GM12878 (cell line): ENCODE data around the gene GPBP1. TPM values are rescaled to one million over a fixed set of nuclear protein-coding genes. Genes with fewer than 3 reads are reported as not detected.
A peak's percentile ranks its signal among the peaks of the same experiment; 100 is the strongest.
"Not testable (repeated sequence)": the region's sequence is repeated elsewhere in the genome, so short reads cannot be mapped to it uniquely, and the experiment has no call there.

Source experiments
- ATAC-seq: fragments of 200-7000 bp; cut with Tn5 transposase; 3 replicates; pipeline ENCODE4 v1.9.1; 2020; ENCODE audit warnings: mild to moderate bottlenecking, moderate library complexity
- BruUV-seq: library from RNA; stranded (reverse); fragments of 400-500 nt; replicated peaks from 2 replicates; lab custom pipeline; 2021; lab: Mats Ljungman, UMichigan
- CTCF ChIA-PET: fragments of 300-600 bp; sonication (Branson Sonifier 250); formaldehyde crosslinking; extraction: SDS; loops from one replicate; lab custom pipeline; 2021; ENCODE audit warnings: inconsistent platforms; lab: Yijun Ruan, JAX
- POLR2A ChIA-PET: fragments of 350-600 bp; formaldehyde crosslinking; extraction: SDS; loops from one replicate; lab custom pipeline; 2021; ENCODE audit warnings: inconsistent platforms; lab: Charles Lee
- RAD21 ChIA-PET: fragments of 300-600 bp; sonication (Branson Sonifier 250); formaldehyde crosslinking; loops from one replicate; lab custom pipeline; 2023; ENCODE audit warnings: antibody characterized with exemption; ENCODE audit not compliant: unreplicated experiment; lab: Charles Lee
- SMC1A ChIA-PET: fragments of 300-600 bp; sonication (Branson Sonifier 250); formaldehyde crosslinking; loops from one replicate; lab custom pipeline; 2023; ENCODE audit not compliant: unreplicated experiment, uncharacterized antibody; lab: Charles Lee
- DNase-seq: peaks from one replicate; pipeline ENCODE4 v3.0.0-alpha.2; 2011; ENCODE audit warnings: low read depth, low spot score
- FAIRE-seq: peaks from 3 replicates; lab custom pipeline; 2011; peaks lifted over from hg19 to GRCh38; lab: Jason Lieb, UNC
- H2AFZ ChIP-seq: 2 replicates; pipeline ENCODE4 v1.6.0; 2011; ENCODE audit warnings: low read depth, low read length, control low read depth; ENCODE audit not compliant: control insufficient read depth
- H3K27ac ChIP-seq: 2 replicates; pipeline ENCODE4 v1.5.1; 2011; ENCODE audit warnings: control low read depth; ENCODE audit not compliant: control insufficient read depth, insufficient read depth
- H3K27me3 ChIP-seq, 2 experiments: replicated peaks in 1 of 2; 2 replicates each; pipeline versions ENCODE4 v1.6.0 to v1.6.1; 2011; ENCODE audit warnings: low read length in 1 of 2; ENCODE audit not compliant: control insufficient read depth in 2 of 2, insufficient read depth in 2 of 2
- H3K36me3 ChIP-seq, 2 experiments: 2 replicates each; pipeline ENCODE4 v1.5.1; 2011; ENCODE audit warnings: low read length in 1 of 2; ENCODE audit not compliant: control insufficient read depth in 2 of 2, insufficient read depth in 2 of 2
- H3K4me1 ChIP-seq: 2 replicates; pipeline ENCODE4 v1.6.1; 2011; ENCODE audit warnings: mild to moderate bottlenecking, low read length, moderate library complexity, mixed read lengths; ENCODE audit not compliant: control insufficient read depth, insufficient read depth
- H3K4me2 ChIP-seq: 2 replicates; pipeline ENCODE4 v1.6.0; 2011; ENCODE audit warnings: control low read depth; ENCODE audit not compliant: control insufficient read depth, insufficient read depth
- H3K4me3 ChIP-seq: fragments of 200-600 bp; sonication (generic); 2 replicates; pipeline ENCODE4 v1.5.1; 2016
- H3K79me2 ChIP-seq: 2 replicates; pipeline ENCODE4 v1.6.0; 2011; ENCODE audit warnings: low read length; ENCODE audit not compliant: control insufficient read depth, insufficient read depth
- H3K9ac ChIP-seq: 2 replicates; pipeline ENCODE4 v1.8.0; 2011; ENCODE audit warnings: low read length, control low read depth, mixed read lengths; ENCODE audit not compliant: control insufficient read depth, insufficient read depth
- H3K9me3 ChIP-seq: replicated peaks from 3 replicates; pipeline ENCODE4 v1.5.1; 2011; ENCODE audit warnings: mild to moderate bottlenecking, low read length; ENCODE audit not compliant: control insufficient read depth, insufficient read depth
- H4K20me1 ChIP-seq: 2 replicates; pipeline ENCODE4 v1.6.0; 2011; ENCODE audit not compliant: control insufficient read depth, insufficient read depth
- BHLHE40 ChIP-seq, 2 experiments: fragments of 450-650 bp in 1 of 2; IDR thresholded peaks; 2 replicates each; pipeline ENCODE4 v1.6.1; 2011 to 2017; ENCODE audit warnings: low read depth in 2 of 2, borderline replicate concordance in 1 of 2, improper control_type of control experiment in 1 of 2, low read length in 1 of 2, mild to moderate bottlenecking in 1 of 2
- NR2F1 ChIP-seq: fragments of 450-650 bp; conservative IDR thresholded peaks from 2 replicates; pipeline ENCODE4 v1.6.1; 2017; ENCODE audit warnings: mild to moderate bottlenecking
- WGBS: methylation state at CpG from one replicate; pipeline ENCODE4 v1.1.6; 2016; ENCODE audit warnings: low lambda C conversion rate; ENCODE audit not compliant: insufficient replicate concordance, insufficient coverage; ENCODE audit errors: missing lambda C conversion rate; 5-methylcytosine and 5-hydroxymethylcytosine counted together
- in situ Hi-C: fragments of 300-500 bp; cut with MboI; formaldehyde crosslinking; loops from 9 replicates; pipeline ENCODE4 v1.14.3; 2018; ENCODE audit warnings: mixed read lengths
- intact Hi-C: fragments of 100-400 bp; cut with micrococcal nuclease; formaldehyde crosslinking; loops from one replicate; pipeline ENCODE4 v1.14.2; 2022; ENCODE audit not compliant: unreplicated experiment
- polyA plus RNA-seq, 11 experiments: library from polyadenylated mRNA; depleted of rRNA in 4 of 11; unstranded in 6 of 11; stranded (reverse) in 5 of 11; fragments of >200 nt; fragmentation: Nextera tagmentation in 4 of 11; fragmentation: Illumina TruSeq in 1 of 11; extraction: Ambion mirVana in 4 of 11; extraction: Trizol in 1 of 11; gene quantifications; 1 replicate in 1 of 11; 2 replicates in 10 of 11; pipeline versions ENCODE4 v1.2.1 to v1.2.3, GENCODE V29; 2011 to 2016; ENCODE audit warnings: inconsistent platforms in 2 of 11, missing spikeins in 2 of 11, low read depth in 1 of 11
- total RNA-seq, 4 experiments: library from RNA; depleted of rRNA in 3 of 4; stranded (reverse); fragments of >200 nt in 3 of 4; fragmentation: Illumina TruSeq in 1 of 4; extraction: Trizol in 1 of 4; gene quantifications; 2 replicates each; pipeline versions ENCODE4 v1.2.1 to v1.2.3, GENCODE V29; 2013 to 2021

GPBP1 gene
- total and polyA plus RNA-seq, 10 of the 15 experiments (the other 5 are each of a cell fraction or from before 2014, with no cell fraction given), result 27.0 to 96.2 (median 55.4) TPM

DNA sequence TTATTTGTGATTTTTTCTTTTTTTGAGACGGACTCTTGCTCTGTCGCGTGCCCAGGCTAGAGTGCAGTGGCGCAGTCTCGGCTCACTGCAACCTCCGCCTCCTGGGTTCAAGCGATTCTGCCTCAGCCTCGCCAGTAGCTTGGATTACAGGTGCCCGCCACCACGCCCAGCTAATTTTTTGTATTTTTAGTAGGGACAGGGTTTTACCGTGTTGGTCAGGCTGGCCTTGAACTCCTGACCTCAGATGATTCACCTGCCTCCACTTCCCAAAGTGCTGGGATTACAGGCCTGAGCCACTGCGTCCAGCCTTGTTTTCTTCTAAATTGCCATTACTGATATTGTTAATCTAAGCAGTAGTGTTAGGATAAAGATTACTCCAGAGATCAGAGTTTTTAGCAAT is 4.4 kb downstream of the GPBP1 start:
- DNase-seq, H3K36me3 ChIP-seq, BruUV-seq, H3K27me3 ChIP-seq, H4K20me1 ChIP-seq, ATAC-seq, H3K9me3 ChIP-seq, FAIRE-seq, H3K27ac ChIP-seq, H2AFZ ChIP-seq, intact Hi-C loops: not testable (repeated sequence)
- Histone ChIP-seq H3K4me1 (peaks cover 15% of the 10 kb centered on the region), H3K9ac (peak overlapping the region; percentile 55), H3K4me2 (peak overlapping the region; percentile 77), H3K4me3 (peak overlapping the region; percentile 87), H3K79me2 (peaks cover 94% of the 10 kb centered on the region)
- WGBS, result 24% methylated on average over 12 of the region's 12 CpGs
- RAD21 ChIA-PET, result interaction anchor here (0.8 kb wide), 1 partner anchor 42 kb away, joined by 3 read pairs; no protein-coding TSS in a partner anchor
- CTCF ChIA-PET, result interaction anchor here (1.0 kb wide), 1 partner anchor 10 kb away, joined by 3 read pairs; no protein-coding TSS in a partner anchor
- TF ChIP-seq BHLHE40 (IDR thresholded peaks at IDR 0.05; ENCODE audit: borderline replicate concordance in 1 of 2, low read depth in 2 of 2, low read length in 1 of 2) (peak in 1 of 2 experiments; percentile 37; a peak in 1 of 4 replicates), NR2F1 (0 out of 2 replicates have a peak, but pooled peaks have one; percentile 35)
- in situ Hi-C loops, result loop anchor here (10.0 to 25.0 kb wide), 2 partner anchors 1183 to 1866 kb away; partner anchors contain the start of genes DHX29, IL6ST and MTREX
- SMC1A ChIA-PET, result interaction anchor here (6.8 kb wide), 1 partner anchor 11 kb away, joined by 48 read pairs; no protein-coding TSS in a partner anchor
- POLR2A ChIA-PET, result interaction anchor here (0.6 kb wide), 1 partner anchor 40 kb away, joined by 7 read pairs; no protein-coding TSS in a partner anchor
